Measurements from ENCODE around the gene ACSF3.

Gene ACSF3

GRCh38 chr16:89142474-89143195 is 49.0 kb downstream of the ACSF3 start:
- DNase-seq (ENCODE audit: extremely low read depth in 1 of 2, low read depth in 1 of 2), result no peak

GRCh38 chr16:89143201-89143741 is 49.6 kb downstream of the ACSF3 start:
- no peak for DNase-seq (ENCODE audit: extremely low read depth in 1 of 2, low read depth in 1 of 2)

GRCh38 chr16:89143911-89144675 is 50.4 kb downstream of the ACSF3 start:
- DNase-seq (ENCODE audit: extremely low read depth in 1 of 2, low read depth in 1 of 2), result no peak

- DNase-seq (ENCODE audit: extremely low read depth in 1 of 2, low read depth in 1 of 2), result no peak
These were observed 51.0 kb downstream of the ACSF3 start for GRCh38 chr16:89144681-89145080.

GRCh38 chr16:89145406-89146161 is 51.9 kb downstream of the ACSF3 start:
- no peak for DNase-seq (ENCODE audit: extremely low read depth in 1 of 2, low read depth in 1 of 2)

- DNase-seq (ENCODE audit: extremely low read depth in 1 of 2, low read depth in 1 of 2), result no peak
These were observed 52.8 kb downstream of the ACSF3 start for GRCh38 chr16:89146211-89147005.

GRCh38 chr16:89147085-89147817 is 53.6 kb downstream of the ACSF3 start:
- DNase-seq (ENCODE audit: extremely low read depth in 1 of 2, low read depth in 1 of 2), result no peak

GRCh38 chr16:89149386-89149785 is 55.7 kb downstream of the ACSF3 start:
- no peak for DNase-seq (ENCODE audit: extremely low read depth in 1 of 2, low read depth in 1 of 2)

- no peak for DNase-seq (ENCODE audit: extremely low read depth in 1 of 2, low read depth in 1 of 2)
These were observed 56.6 kb downstream of the ACSF3 start for GRCh38 chr16:89150090-89150835.

- no peak for DNase-seq (ENCODE audit: extremely low read depth in 1 of 2, low read depth in 1 of 2)
These were observed 57.3 kb downstream of the ACSF3 start for GRCh38 chr16:89150981-89151380.

- no peak for DNase-seq (ENCODE audit: extremely low read depth in 1 of 2, low read depth in 1 of 2)
These were observed 59.4 kb downstream of the ACSF3 start for GRCh38 chr16:89152831-89153700.

- no peak for DNase-seq (ENCODE audit: extremely low read depth in 1 of 2, low read depth in 1 of 2)
These were observed 60.2 kb downstream of the ACSF3 start for GRCh38 chr16:89153848-89154271.

- no peak for DNase-seq (ENCODE audit: extremely low read depth in 1 of 2, low read depth in 1 of 2)
These were observed 60.9 kb downstream of the ACSF3 start for GRCh38 chr16:89154390-89155183.

- DNase-seq (ENCODE audit: extremely low read depth in 1 of 2, low read depth in 1 of 2), result no peak
These were observed 61.6 kb downstream of the ACSF3 start for GRCh38 chr16:89155184-89155679.

GRCh38 chr16:89155851-89156739 is 62.4 kb downstream of the ACSF3 start:
- DNase-seq (ENCODE audit: extremely low read depth in 1 of 2, low read depth in 1 of 2), result no peak
